ENCODE results near the gene AUTS2.

Gene AUTS2

GRCh38 chr7:70498232-70498992 is 900.1 kb downstream of the AUTS2 start:
- FAIRE-seq: no peak

GRCh38 chr7:70500261-70500660 is 902.0 kb downstream of the AUTS2 start:
- no peak for FAIRE-seq

DNA sequence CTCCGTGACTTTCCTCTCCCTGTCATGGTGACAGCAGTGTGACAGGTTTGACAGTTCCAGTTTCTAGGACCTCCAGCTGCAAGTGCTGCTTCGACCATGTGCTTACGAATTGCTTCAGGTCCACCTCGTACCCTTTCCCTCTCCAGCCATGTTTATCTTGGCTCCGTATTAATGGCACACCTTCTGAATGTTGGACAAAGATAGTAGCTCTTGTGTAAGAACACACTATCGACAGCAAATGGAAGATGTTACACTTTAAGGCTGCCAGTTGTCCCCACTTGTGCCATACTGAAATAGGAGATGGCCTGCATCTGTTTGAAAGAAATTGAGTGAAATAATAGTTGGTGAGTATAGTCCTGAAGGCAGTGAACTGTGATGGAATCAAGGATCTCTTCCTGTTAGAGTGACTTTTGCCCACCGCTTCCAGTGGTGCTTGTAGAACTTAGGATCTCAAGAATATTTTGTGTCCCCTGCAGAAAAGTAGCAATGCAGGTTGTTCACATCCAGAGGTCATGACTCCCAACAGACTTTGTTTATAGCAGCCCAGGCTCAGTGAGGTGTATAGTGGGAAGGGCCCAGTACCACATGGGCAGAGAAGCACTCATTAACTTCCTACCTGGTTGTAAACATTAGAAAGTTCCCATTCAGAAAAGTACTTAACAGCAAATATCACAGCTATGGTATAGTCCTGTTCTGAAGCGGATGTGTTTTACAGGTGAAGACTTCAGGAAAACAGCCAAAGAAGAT is 904.0 kb downstream of the AUTS2 start:
- no peak for FAIRE-seq

DNA sequence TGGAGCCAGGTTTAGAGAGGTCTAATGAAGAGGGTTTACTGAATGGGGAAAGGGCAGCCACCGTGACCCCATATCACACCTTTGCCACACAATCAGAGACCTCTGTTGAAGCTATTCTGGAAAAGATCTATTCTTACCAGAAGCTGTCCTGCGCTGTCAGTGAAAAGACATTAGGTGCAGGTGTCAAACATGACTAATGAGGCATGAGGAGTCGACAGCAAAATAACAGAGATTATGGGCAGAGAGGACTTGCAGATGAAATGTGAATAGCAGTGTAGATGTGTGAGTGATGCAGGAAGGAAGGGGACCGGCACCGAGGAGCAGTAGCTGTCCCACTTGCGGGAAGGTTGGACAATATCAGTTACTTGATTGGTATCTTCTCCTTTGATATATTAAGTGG is 906.0 kb downstream of the AUTS2 start:
- FAIRE-seq: no peak

GRCh38 chr7:70505468-70505867 is 907.2 kb downstream of the AUTS2 start:
- no peak for FAIRE-seq

DNA sequence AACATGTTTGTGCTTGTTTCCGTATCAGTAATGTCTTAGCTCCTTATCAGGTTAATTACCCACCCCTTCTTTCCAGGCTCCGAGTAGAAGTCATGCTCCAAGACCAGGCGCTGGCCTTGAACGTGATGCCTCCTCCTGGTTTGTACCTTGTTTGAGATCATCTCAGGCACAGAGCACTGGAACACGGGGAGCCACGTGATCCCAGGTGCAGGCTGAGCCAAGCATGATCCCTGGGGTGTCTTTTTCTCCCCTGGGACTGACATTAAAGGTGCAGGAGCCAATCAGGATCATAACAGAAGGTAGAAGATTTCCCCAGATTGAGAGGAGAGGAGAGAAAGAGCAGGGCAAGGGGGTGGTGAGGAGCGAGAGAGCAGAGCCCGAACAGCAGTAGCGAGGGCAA is 907.6 kb downstream of the AUTS2 start:
- FAIRE-seq: no peak

GRCh38 chr7:70506434-70506833 is 908.2 kb downstream of the AUTS2 start:
- FAIRE-seq: no peak

- FAIRE-seq: no peak
Measured at GRCh38 chr7:70512144-70512543, 913.9 kb downstream of the AUTS2 start.

DNA sequence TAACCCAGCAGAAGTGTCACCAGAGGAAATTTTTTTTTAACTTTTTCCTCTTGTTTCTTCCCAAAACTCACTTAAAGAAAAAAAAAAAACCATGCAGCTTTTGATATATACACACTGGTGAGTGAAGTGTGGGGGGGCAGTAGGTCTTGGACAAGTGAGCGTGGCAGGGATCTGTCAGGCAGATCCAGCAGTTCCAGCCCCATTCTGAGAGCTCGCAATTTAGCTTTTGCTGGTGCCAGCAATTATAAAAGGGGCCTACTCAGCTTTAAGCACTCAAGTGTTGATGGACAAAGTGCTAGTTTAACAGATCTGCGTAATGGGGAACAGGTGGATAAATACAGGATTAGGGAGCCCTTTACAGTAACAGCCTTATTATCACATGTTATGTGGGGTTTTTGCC is 914.5 kb downstream of the AUTS2 start:
- no peak for FAIRE-seq

GRCh38 chr7:70520611-70521010 is 922.3 kb downstream of the AUTS2 start:
- no peak for FAIRE-seq

- no peak for FAIRE-seq
Measured at GRCh38 chr7:70523249-70523988, 925.1 kb downstream of the AUTS2 start.

DNA sequence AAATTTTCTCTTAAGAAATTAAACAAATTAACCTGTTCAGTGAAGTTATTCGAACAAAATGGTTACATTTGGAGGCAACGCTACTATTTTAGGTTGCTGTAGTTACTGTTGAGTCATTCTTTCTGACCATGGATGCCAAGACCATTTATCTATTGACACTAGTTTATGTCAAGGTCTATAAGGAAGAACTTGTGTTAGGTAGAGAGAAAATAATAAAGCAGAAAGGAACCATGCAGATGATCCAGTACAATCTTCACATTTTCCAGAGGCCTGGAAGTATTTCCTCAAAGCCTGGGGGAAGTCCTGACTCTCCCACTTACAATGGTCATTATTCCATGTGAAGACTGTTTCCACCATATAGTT is 925.7 kb downstream of the AUTS2 start:
- FAIRE-seq: no peak

- FAIRE-seq: no peak
Measured at GRCh38 chr7:70525991-70526390, 927.7 kb downstream of the AUTS2 start.

DNA sequence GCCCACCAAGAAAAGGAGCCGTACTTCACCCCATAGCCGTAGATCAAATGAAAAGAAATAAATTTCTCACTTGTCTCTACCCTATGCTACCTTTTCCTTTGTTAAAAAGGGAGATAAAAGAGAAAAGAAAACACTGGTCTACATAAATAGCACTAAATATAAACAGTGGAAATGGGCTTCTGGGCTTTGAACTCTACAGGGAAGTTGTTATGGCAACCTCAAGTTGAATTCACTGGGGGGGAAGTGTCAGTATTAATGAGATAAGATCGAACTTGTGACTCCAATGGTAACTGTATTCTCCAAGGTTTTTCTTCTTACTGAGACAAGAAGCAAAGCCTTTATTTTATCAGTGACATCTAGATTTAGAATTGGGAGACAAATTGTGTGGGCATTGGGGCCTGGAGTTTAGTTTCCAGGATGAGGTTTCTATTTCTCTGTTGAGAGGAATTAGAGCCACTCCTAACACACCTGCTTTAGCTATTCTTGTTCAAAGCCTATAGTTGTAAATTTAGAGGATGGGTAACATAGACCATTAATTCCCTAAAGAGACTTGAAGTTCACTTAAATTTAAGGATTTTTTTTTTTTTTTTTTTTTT is 929.3 kb downstream of the AUTS2 start:
- FAIRE-seq: no peak

- FAIRE-seq: no peak
Measured at GRCh38 chr7:70529436-70529835, 931.2 kb downstream of the AUTS2 start.

- FAIRE-seq: no peak
Measured at GRCh38 chr7:70529914-70530585, 931.8 kb downstream of the AUTS2 start.

GRCh38 chr7:70533614-70534013 is 935.3 kb downstream of the AUTS2 start:
- FAIRE-seq: no peak

DNA sequence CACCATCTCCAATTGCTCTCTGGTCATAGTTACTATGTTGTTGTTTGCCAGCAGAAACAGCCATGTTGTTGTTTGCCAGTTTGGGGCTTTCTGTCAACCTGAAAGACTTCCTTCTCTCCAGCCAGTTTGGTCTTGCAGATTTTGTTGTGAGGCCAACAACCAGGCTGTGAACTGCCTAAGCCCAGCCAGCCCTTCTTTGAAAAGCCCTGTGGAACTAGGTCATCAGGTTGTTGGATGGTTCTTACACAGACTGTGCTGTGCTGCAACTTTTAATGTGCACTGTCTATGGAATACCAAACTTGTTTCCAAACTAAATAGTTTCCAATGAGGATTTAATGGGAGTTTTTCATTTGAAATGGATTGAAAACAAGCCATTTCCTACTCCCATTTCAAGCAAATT is 940.9 kb downstream of the AUTS2 start:
- FAIRE-seq: no peak

DNA sequence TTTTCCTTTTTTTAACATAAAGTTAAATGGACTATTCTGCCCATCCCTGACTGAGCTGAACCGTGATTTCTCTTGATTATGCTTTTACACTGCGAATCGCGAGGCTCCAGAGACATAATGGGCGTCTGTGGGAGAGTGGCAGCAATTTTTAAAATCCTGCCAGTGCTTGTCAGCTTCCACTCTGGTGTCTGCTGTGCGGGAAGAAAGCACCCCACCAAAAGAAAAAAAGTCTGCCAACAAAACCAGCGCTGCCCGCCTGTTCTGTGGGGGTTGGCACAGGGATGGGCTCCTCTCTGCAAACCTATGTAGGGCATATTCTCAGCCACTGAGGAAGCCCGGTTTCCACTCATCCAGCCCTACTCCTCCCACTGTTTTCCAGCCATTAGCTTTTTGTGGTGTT is 941.3 kb downstream of the AUTS2 start:
- FAIRE-seq: no peak

DNA sequence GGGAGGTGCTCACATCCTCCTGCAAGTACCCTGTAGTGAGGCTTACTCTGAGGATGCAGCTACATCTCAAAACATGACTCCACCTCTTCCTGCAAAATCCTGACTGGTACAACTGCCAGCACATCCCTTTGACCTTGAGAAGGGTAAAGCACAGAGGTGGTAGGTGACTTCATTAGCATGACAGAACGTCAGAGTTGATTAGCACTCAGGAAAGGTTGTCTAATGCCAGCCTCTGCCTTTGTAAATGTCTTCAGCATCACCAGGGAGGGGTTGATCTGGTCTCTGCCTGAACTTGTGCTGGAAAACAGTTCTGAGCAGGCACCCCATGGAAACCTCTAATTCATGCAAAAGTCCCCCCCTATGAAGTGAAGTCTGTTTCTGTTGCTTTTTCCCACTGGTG is 942.4 kb downstream of the AUTS2 start:
- no peak for FAIRE-seq

GRCh38 chr7:70542750-70543376 is 944.6 kb downstream of the AUTS2 start:
- FAIRE-seq: no peak

- FAIRE-seq: no peak
Measured at GRCh38 chr7:70544016-70544415, 945.7 kb downstream of the AUTS2 start.

Data from A204.1 (cell line).